HCT116 (cell line): ENCODE data around the gene SH2D1B.

Source experiments
- CTCF ChIP-seq, 3 experiments: fragments of 200-600 bp in 1 of 3; sonication (generic) in 1 of 3; IDR thresholded peaks in 2 of 3; conservative IDR thresholded peaks in 1 of 3; 2 replicates each; pipeline ENCODE4 v1.5.1; 2012 to 2017; ENCODE audit warnings: low read depth in 2 of 3, low read length in 2 of 3, antibody characterized with exemption in 1 of 3, borderline replicate concordance in 1 of 3, control low read depth in 1 of 3, mild to moderate bottlenecking in 1 of 3, mixed read lengths in 1 of 3, mixed run types in 1 of 3, moderate library complexity in 1 of 3; ENCODE audit not compliant: insufficient read depth in 1 of 3
- RAD21 ChIP-seq: IDR thresholded peaks from 2 replicates; pipeline ENCODE4 v1.6.1; 2012; ENCODE audit warnings: low read depth, mild to moderate bottlenecking
- TCF7L2 ChIP-seq: IDR thresholded peaks from 2 replicates; pipeline ENCODE4 v1.7.0; 2011; ENCODE audit warnings: borderline replicate concordance, inconsistent platforms; ENCODE audit not compliant: insufficient read depth, insufficient read length; ENCODE audit errors: extremely low read depth
- ZBTB33 ChIP-seq: IDR thresholded peaks from 2 replicates; pipeline ENCODE4 v1.6.1; 2011; ENCODE audit warnings: mild to moderate bottlenecking, low read length, moderate library complexity; ENCODE audit not compliant: insufficient replicate concordance; ENCODE audit errors: extremely low read depth
- ZNF274 ChIP-seq: fragments of 200-500 bp; sonication (Bioruptor generic); IDR thresholded peaks from 2 replicates; pipeline ENCODE4 v1.6.1; 2014; ENCODE audit warnings: mild to moderate bottlenecking, low read depth, low read length, inconsistent platforms

- TF ChIP-seq CTCF (IDR thresholded peaks at IDR 0.05 in 2 of 3, conservative IDR thresholded peaks at IDR 0.05 in 1 of 3; ENCODE audit: borderline replicate concordance in 1 of 3, insufficient read depth in 1 of 3, low read depth in 2 of 3, low read length in 2 of 3) (no peak), ZBTB33 (no peak), ZNF274 (no peak), TCF7L2 (no peak), RAD21 (no peak)
These were observed 45.8 kb downstream of the SH2D1B start for GRCh38 chr1:162366149-162366548.
